CD4-positive, alpha-beta T cell treated with Interleukin-4 for 4 hours (primary cell): ENCODE data around the gene PCDHGB2.
A peak's percentile ranks its signal among the peaks of the same experiment; 100 is the strongest.
"Not testable (repeated sequence)": the region's sequence is repeated elsewhere in the genome, so short reads cannot be mapped to it uniquely, and the experiment has no call there.

Experiments
- DNase-seq: peaks from one replicate; pipeline ENCODE4 v3.0.0-alpha.2; 2020

Gene PCDHGB2

DNA sequence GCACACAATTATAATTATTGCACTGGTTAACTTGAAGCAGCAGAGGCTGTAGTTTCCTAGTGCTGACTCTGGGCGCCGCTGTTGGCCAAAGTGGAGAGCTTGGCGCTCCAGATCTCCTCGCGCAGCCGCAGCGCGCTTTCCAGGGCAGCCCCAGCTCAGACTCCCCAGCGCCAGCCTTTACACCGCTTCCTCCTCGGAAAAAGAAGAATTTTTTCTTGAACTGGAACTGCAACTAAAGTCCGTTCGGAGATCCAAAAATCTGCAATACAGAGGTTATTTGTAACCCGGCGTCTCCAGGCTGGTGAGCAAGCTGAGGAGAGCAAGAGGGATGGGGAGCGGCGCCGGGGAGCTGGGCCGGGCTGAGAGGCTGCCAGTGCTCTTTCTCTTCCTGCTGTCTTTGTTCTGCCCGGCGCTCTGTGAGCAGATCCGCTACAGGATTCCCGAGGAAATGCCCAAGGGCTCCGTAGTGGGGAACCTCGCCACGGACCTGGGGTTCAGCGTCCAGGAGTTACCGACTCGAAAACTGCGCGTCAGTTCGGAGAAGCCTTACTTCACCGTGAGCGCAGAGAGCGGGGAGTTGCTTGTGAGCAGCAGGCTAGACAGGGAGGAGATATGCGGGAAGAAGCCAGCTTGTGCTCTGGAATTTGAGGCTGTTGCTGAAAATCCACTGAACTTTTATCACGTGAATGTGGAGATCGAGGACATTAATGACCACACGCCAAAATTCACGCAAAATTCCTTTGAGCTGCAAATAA lies 27.9 kb downstream of the PCDHGB2 start, which contains the start of gene PCDHGB4:
Gene PCDHGB4, plus strand, starts transcription at position 142 of the 755 bp plus-strand sequence. Its CDS starts 187 bp downstream, at position 329.
- peak; percentile 6 for DNase-seq

DNA sequence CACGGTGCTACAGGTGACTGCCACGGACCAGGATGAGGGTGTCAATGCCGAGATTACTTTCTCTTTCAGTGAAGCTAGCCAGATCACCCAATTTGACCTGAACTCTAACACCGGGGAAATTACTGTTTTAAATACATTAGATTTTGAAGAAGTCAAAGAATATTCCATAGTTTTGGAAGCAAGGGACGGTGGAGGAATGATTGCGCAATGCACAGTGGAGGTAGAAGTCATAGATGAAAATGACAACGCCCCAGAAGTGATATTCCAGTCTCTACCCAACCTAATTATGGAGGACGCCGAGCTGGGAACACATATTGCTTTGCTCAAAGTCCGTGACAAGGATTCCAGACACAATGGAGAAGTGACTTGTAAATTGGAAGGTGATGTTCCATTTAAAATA lies 28.9 kb downstream of the PCDHGB2 start:
- DNase-seq = no peak

GRCh38 chr5:141389153-141390042 lies 29.6 kb downstream of the PCDHGB2 start:
- DNase-seq = no peak

- no peak for DNase-seq
Observed at GRCh38 chr5:141392429-141393198, 32.8 kb downstream of the PCDHGB2 start, which contains the start of gene PCDHGA8. TSS of gene PCDHGA8 (plus strand) at chr5:141392633. CDS start at chr5:141392814, 181 bp downstream.

DNA sequence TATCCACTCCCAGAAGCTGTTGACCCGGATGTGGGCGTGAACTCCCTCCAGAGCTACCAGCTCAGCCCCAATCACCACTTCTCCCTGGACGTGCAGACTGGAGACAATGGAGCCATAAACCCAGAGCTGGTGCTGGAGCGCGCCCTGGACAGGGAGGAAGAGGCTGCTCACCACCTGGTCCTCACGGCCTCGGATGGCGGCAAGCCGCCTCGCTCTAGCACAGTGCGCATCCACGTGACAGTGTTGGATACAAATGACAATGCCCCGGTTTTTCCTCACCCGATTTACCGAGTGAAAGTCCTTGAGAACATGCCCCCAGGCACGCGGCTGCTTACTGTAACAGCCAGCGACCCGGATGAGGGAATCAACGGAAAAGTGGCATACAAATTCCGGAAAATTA lies 33.5 kb downstream of the PCDHGB2 start:
- no peak for DNase-seq

DNA sequence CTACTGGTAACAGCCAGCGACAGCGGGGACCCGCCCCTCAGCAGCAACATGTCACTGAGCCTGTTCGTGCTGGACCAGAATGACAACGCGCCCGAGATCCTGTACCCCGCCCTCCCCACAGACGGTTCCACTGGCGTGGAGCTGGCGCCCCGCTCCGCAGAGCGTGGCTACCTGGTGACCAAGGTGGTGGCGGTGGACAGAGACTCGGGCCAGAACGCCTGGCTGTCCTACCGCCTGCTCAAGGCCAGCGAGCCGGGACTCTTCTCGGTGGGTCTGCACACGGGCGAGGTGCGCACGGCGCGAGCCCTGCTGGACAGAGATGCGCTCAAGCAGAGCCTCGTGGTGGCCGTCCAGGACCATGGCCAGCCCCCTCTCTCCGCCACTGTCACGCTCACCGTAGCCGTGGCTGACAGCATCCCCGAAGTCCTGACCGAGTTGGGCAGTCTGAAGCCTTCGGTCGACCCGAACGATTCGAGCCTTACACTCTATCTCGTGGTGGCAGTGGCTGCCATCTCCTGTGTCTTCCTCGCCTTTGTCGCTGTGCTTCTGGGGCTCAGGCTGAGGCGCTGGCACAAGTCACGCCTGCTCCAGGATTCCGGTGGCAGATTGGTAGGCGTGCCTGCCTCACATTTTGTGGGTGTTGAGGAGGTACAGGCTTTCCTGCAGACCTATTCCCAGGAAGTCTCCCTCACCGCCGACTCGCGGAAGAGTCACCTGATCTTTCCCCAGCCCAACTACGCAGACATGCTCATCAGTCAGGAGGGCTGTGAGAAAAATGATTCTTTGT lies 34.8 kb downstream of the PCDHGB2 start:
- not testable (repeated sequence) for DNase-seq

- peak; percentile 24 for DNase-seq
Observed at GRCh38 chr5:141397756-141398551, 38.2 kb downstream of the PCDHGB2 start, which contains the start of gene PCDHGB5. TSS of gene PCDHGB5 (plus strand) at chr5:141397947. CDS start at chr5:141398128, 181 bp downstream.

DNA sequence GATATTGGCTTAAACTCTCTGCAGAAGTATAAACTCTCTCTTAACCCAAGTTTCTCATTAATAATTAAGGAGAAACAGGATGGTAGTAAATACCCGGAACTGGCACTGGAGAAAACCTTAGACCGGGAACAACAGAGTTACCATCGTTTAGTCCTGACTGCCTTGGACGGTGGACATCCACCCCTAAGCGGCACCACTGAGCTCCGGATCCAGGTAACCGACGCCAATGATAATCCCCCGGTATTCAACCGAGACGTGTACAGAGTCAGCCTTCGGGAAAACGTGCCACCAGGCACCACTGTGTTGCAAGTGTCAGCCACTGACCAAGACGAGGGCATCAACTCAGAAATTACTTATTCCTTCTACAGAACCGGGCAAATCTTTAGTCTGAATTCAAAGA lies 38.8 kb downstream of the PCDHGB2 start:
- DNase-seq = no peak

DNA sequence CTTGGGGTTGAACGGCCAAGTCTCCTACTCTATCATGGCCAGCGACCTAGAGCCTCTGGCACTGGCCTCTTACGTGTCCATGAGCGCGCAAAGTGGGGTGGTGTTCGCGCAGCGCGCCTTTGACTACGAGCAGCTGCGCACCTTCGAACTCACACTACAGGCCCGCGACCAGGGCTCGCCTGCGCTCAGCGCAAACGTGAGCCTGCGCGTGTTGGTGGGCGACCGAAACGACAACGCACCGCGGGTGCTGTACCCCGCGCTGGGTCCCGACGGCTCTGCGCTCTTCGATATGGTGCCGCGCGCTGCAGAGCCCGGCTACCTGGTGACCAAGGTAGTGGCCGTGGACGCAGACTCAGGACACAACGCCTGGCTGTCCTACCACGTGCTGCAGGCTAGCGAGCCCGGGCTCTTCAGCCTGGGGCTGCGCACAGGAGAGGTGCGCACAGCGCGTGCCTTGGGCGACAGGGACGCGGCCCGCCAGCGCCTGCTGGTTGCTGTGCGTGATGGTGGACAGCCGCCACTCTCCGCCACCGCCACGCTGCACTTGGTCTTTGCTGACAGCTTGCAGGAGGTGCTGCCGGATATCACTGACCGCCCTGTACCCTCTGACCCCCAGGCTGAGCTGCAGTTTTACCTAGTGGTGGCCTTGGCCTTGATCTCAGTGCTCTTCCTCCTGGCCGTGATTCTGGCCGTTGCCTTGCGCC lies 39.9 kb downstream of the PCDHGB2 start:
- no peak for DNase-seq

DNA sequence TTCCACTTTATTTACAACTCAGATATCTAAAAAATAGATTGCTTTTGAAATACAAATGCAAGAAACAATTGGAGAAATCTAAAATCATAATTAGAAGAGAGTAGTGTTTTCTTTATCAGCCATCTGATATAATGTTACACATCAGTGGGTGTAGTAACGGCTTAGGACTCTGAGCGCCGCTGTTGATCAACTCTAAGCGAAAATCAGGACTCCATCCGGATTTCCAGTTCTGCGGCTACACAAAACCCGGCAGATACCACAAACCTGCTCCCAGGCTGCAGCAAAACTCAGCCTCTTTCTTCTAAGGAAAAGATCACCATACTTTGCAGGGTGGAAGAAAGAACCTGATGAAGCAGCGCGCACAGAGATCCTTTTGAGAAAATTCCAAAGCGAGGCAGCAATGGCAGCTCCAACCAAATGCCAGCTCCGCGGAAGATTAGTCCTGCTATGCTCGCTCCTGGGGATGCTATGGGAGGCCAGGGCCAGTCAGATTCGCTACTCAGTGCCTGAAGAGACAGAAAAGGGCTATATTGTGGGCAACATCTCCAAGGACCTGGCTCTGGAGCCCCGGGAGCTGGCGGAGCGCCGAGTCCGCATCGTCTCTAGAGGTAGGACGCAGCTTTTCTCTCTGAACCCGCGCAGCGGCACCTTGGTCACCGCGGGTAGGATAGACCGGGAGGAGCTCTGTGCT lies 42.9 kb downstream of the PCDHGB2 start, which contains the start of gene PCDHGA9:
Gene PCDHGA9, plus strand, starts transcription at position 226 of the 691 bp plus-strand sequence. Its CDS starts 175 bp downstream, at position 401.
- no peak for DNase-seq

GRCh38 chr5:141403387-141403786 lies 43.6 kb downstream of the PCDHGB2 start:
- no peak for DNase-seq

GRCh38 chr5:141407790-141408505 lies 48.2 kb downstream of the PCDHGB2 start, which contains the start of gene PCDHGB6:
TSS of gene PCDHGB6 (plus strand) at chr5:141408021. CDS start at chr5:141408203, 182 bp downstream.
- peak; percentile 29 for DNase-seq

DNA sequence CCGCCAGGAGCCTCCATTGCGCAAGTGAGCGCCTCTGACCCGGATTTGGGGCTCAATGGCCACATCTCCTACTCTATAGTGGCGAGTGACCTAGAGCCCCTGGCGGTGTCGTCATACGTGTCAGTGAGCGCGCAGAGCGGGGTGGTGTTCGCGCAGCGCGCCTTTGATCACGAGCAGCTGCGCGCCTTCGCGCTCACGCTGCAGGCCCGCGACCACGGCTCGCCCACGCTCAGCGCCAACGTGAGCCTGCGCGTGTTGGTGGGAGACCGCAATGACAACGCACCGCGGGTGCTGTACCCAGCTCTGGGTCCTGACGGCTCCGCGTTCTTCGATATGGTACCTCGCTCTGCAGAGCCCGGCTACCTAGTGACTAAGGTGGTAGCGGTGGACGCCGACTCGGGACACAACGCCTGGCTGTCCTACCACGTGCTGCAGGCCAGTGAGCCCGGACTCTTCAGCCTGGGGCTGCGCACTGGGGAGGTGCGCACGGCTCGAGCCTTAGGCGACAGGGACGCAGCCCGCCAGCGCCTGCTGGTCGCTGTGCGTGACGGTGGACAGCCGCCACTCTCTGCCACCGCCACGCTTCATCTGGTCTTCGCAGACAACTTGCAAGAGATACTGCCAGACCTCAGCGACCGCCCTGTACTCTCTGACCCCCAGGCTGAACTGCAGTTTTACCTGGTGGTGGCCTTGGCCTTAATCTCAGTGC lies 50.0 kb downstream of the PCDHGB2 start:
- DNase-seq = no peak

DNA sequence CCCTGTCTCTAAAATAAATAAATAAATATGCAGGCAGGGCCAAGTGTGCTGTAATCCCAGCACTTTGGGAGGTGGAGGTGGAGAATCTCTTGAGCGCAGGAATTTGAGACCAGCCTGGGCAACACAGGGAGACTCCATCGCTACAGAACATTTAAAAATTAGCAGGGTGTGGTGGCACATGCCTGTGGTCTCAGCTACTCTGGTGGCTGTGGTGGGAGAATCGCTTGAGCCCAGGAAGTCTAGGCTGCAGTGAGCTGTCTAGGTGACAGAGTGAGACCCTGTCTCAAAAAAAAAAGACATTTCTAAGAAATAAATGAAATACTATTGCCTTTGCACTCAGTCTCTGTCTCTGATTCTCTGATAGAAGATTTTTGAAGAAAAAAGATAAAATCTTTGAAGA lies 51.8 kb downstream of the PCDHGB2 start:
- no peak for DNase-seq
